H1 (cell line): Measurements from ENCODE around the gene ILKAP. TPM values are rescaled to one million over a fixed set of nuclear protein-coding genes. Genes with fewer than 3 reads are reported as not detected.

Source experiments
- CTCF ChIA-PET: fragments of 300-600 bp; sonication (Branson Sonifier 250); formaldehyde crosslinking; loops from one replicate; lab custom pipeline; 2021; ENCODE audit not compliant: partially characterized antibody; lab: Charles Lee
- POLR2A ChIA-PET: fragments of 300-600 bp; sonication (Branson Sonifier 250); formaldehyde crosslinking; loops from one replicate; lab custom pipeline; 2021; ENCODE audit warnings: inconsistent platforms; ENCODE audit not compliant: partially characterized antibody; lab: Charles Lee
- DNase-seq, 2 experiments: peaks; one replicate each; pipeline versions ENCODE4 v3.0.0 to v3.0.0-alpha.2; 2010 to 2022; ENCODE audit warnings: low spot score in 2 of 2, low read depth in 1 of 2, mixed read lengths in 1 of 2
- FAIRE-seq: peaks from 2 replicates; lab custom pipeline; 2011; peaks lifted over from hg19 to GRCh38; lab: Jason Lieb, UNC
- H2AFZ ChIP-seq: 2 replicates; pipeline ENCODE4 v1.8.1; 2012; ENCODE audit warnings: low read length, inconsistent platforms
- H2AK5ac ChIP-seq: 2 replicates; pipeline ENCODE4 v1.6.1; 2013; ENCODE audit warnings: low read depth, low read length
- H2BK120ac ChIP-seq: replicated peaks from 2 replicates; pipeline ENCODE3; 2013; ENCODE audit warnings: low read depth, low read length, inconsistent platforms
- H2BK12ac ChIP-seq: 2 replicates; pipeline ENCODE4 v1.6.1; 2013; ENCODE audit warnings: low read depth, low read length
- H2BK15ac ChIP-seq: 2 replicates; pipeline ENCODE4 v1.6.1; 2013; ENCODE audit warnings: low read length
- H2BK20ac ChIP-seq: 2 replicates; pipeline ENCODE4 v1.6.1; 2013; ENCODE audit warnings: low read length
- H2BK5ac ChIP-seq: 2 replicates; pipeline ENCODE4 v1.6.1; 2013; ENCODE audit warnings: low read depth, low read length
- H3K14ac ChIP-seq: 2 replicates; pipeline ENCODE4 v1.6.1; 2013; ENCODE audit warnings: inconsistent platforms; ENCODE audit not compliant: insufficient read length
- H3K18ac ChIP-seq: 2 replicates; pipeline ENCODE4 v1.6.1; 2013; ENCODE audit warnings: low read length; ENCODE audit errors: extremely low read depth
- H3K23ac ChIP-seq: 2 replicates; pipeline ENCODE4 v1.6.1; 2013; ENCODE audit warnings: inconsistent platforms; ENCODE audit not compliant: insufficient read length
- H3K23me2 ChIP-seq: 2 replicates; pipeline ENCODE4 v1.6.1; 2013; ENCODE audit warnings: low read depth, low read length
- H3K27ac ChIP-seq: 2 replicates; pipeline ENCODE4 v1.6.1; 2011; ENCODE audit warnings: low read depth, low read length, inconsistent platforms
- H3K27me3 ChIP-seq, 4 experiments: replicated peaks in 1 of 4; 1 replicate in 1 of 4; 2 replicates in 3 of 4; pipeline versions ENCODE4 v1.6.1 to v1.8.1; 2011 to 2013; ENCODE audit warnings: low read length in 3 of 4, mild to moderate bottlenecking in 3 of 4, inconsistent platforms in 2 of 4, mixed read lengths in 2 of 4, moderate library complexity in 1 of 4; ENCODE audit not compliant: control insufficient read depth in 3 of 4, insufficient read depth in 3 of 4; ENCODE audit errors: extremely low read depth in 1 of 4
- H3K36me3 ChIP-seq, 4 experiments: 2 replicates each; pipeline versions ENCODE4 v1.6.1 to v1.8.1; 2011 to 2013; ENCODE audit warnings: mild to moderate bottlenecking in 4 of 4, low read length in 3 of 4, moderate library complexity in 2 of 4, control low read depth in 1 of 4, inconsistent platforms in 1 of 4; ENCODE audit not compliant: insufficient read depth in 4 of 4, control insufficient read depth in 2 of 4
- H3K4ac ChIP-seq: replicated peaks from 2 replicates; pipeline ENCODE3; 2013; ENCODE audit warnings: low read length, low read depth, mixed read lengths, inconsistent platforms; ENCODE audit not compliant: insufficient read length
- H3K4me1 ChIP-seq, 4 experiments: replicated peaks in 1 of 4; 1 replicate in 1 of 4; 2 replicates in 3 of 4; pipeline versions ENCODE4 v1.6.1 to v1.8.1; 2011 to 2013; ENCODE audit warnings: low read length in 3 of 4, inconsistent platforms in 2 of 4, mixed read lengths in 1 of 4; ENCODE audit not compliant: insufficient read depth in 4 of 4, control insufficient read depth in 3 of 4
- H3K4me2 ChIP-seq, 2 experiments: 2 replicates each; pipeline versions ENCODE4 v1.6.1 to v1.8.1; 2011 to 2013; ENCODE audit warnings: low read depth in 2 of 2, low read length in 2 of 2, control low read depth in 1 of 2, inconsistent platforms in 1 of 2, mild to moderate bottlenecking in 1 of 2; ENCODE audit not compliant: insufficient read depth in 1 of 2
- H3K4me3 ChIP-seq, 4 experiments: fragments of 200-600, 300-600 bp in 1 of 4; sonication (generic), shearing (Covaris generic), sonication (Bioruptor Twin) in 1 of 4; 2 replicates each; pipeline versions ENCODE4 v1.5.1 to v1.8.1; 2011 to 2016; ENCODE audit warnings: low read length in 4 of 4, low read depth in 3 of 4, control low read depth in 2 of 4, inconsistent platforms in 2 of 4, mild to moderate bottlenecking in 2 of 4, mixed read lengths in 1 of 4, moderate library complexity in 1 of 4; ENCODE audit not compliant: insufficient read depth in 2 of 4; ENCODE audit errors: extremely low read depth in 1 of 4
- H3K56ac ChIP-seq: replicated peaks from 2 replicates; pipeline ENCODE3; 2013; ENCODE audit warnings: low read depth, mild to moderate bottlenecking, mixed read lengths, low read length, inconsistent platforms; ENCODE audit not compliant: insufficient read length
- H3K79me1 ChIP-seq: 2 replicates; pipeline ENCODE4 v1.6.1; 2013; ENCODE audit warnings: low read depth, low read length, control low read depth
- H3K79me2 ChIP-seq, 2 experiments: 2 replicates each; pipeline versions ENCODE4 v1.6.1 to v1.8.1; 2012 to 2013; ENCODE audit warnings: low read length in 2 of 2, mild to moderate bottlenecking in 2 of 2, inconsistent platforms in 1 of 2; ENCODE audit not compliant: insufficient read depth in 2 of 2, control insufficient read depth in 1 of 2
- H3K9ac ChIP-seq, 4 experiments: replicated peaks in 1 of 4; 1 replicate in 1 of 4; 2 replicates in 3 of 4; pipeline versions ENCODE4 v1.6.1 to v1.8.1; 2011 to 2013; ENCODE audit warnings: low read depth in 3 of 4, low read length in 3 of 4, control low read depth in 2 of 4, mild to moderate bottlenecking in 2 of 4, moderate library complexity in 2 of 4, inconsistent platforms in 1 of 4; ENCODE audit errors: extremely low read depth in 1 of 4
- H3K9me3 ChIP-seq, 2 experiments: 2 replicates each; pipeline versions ENCODE4 v1.6.1 to v1.8.1; 2012 to 2013; ENCODE audit warnings: mild to moderate bottlenecking in 2 of 2, moderate library complexity in 2 of 2, control low read depth in 1 of 2, inconsistent platforms in 1 of 2, low read depth in 1 of 2, low read length in 1 of 2, mixed read lengths in 1 of 2; ENCODE audit not compliant: insufficient read depth in 2 of 2
- H4K20me1 ChIP-seq, 2 experiments: replicated peaks in 1 of 2; 2 replicates each; pipeline versions ENCODE3 to v1.8.1; 2011 to 2013; ENCODE audit warnings: inconsistent platforms in 2 of 2, low read length in 2 of 2, mild to moderate bottlenecking in 1 of 2; ENCODE audit not compliant: insufficient read depth in 2 of 2, control insufficient read depth in 1 of 2
- H4K5ac ChIP-seq: 2 replicates; pipeline ENCODE4 v1.6.1; 2013; ENCODE audit warnings: low read length, low read depth, mixed read lengths, inconsistent platforms; ENCODE audit not compliant: insufficient read length
- H4K8ac ChIP-seq: 2 replicates; pipeline ENCODE4 v1.8.0; 2013; ENCODE audit warnings: mild to moderate bottlenecking, moderate library complexity, low read length, inconsistent platforms; ENCODE audit not compliant: insufficient read depth; ENCODE audit errors: extremely low read depth
- H4K91ac ChIP-seq: replicated peaks from 2 replicates; pipeline ENCODE3; 2013; ENCODE audit warnings: low read length, mixed read lengths, inconsistent platforms; ENCODE audit not compliant: insufficient read length
- BCL11A ChIP-seq, 2 experiments: IDR thresholded peaks; one replicate each; pipeline ENCODE4 v1.6.1; 2011; ENCODE audit warnings: low read depth in 2 of 2, low read length in 2 of 2, mild to moderate bottlenecking in 2 of 2
- CBX5 ChIP-seq: fragments of 300-800, 300-1000 bp; sonication (generic); IDR thresholded peaks from 2 replicates; pipeline ENCODE4 v1.7.1; 2016; ENCODE audit warnings: antibody characterized with exemption, low read length, low read depth
- CREB1 ChIP-seq: IDR thresholded peaks from 2 replicates; pipeline ENCODE4 v1.6.1; 2012; ENCODE audit warnings: inconsistent platforms
- EGR1 ChIP-seq: IDR thresholded peaks from 2 replicates; pipeline ENCODE4 v1.6.1; 2011; ENCODE audit warnings: low read depth, low read length, borderline replicate concordance
- HDAC6 ChIP-seq: IDR thresholded peaks from one replicate; pipeline ENCODE4 v1.7.1; 2012; ENCODE audit warnings: low read depth, mild to moderate bottlenecking, inconsistent platforms, low read length, moderate library complexity
- KDM5A ChIP-seq: fragments of 200-600 bp; IDR thresholded peaks from 2 replicates; pipeline ENCODE4 v1.7.1; 2012; ENCODE audit warnings: mild to moderate bottlenecking, low read length, inconsistent platforms, mixed read lengths
- NANOG ChIP-seq: IDR thresholded peaks from 2 replicates; pipeline ENCODE4 v1.6.1; 2011; ENCODE audit warnings: low read length, low read depth, mild to moderate bottlenecking, inconsistent platforms; ENCODE audit not compliant: insufficient read depth, poor library complexity, severe bottlenecking
- PHF8 ChIP-seq: fragments of 200-600 bp; sonication (generic); conservative IDR thresholded peaks from 2 replicates; pipeline ENCODE4 v1.7.1; 2012; ENCODE audit warnings: low read depth, mild to moderate bottlenecking, inconsistent platforms, low read length, moderate library complexity
- SAP30 ChIP-seq: fragments of 300-600 bp; sonication (generic); IDR thresholded peaks from 2 replicates; pipeline ENCODE4 v1.7.1; 2012; ENCODE audit warnings: low read length, moderate library complexity, mild to moderate bottlenecking, inconsistent platforms; ENCODE audit not compliant: insufficient read depth, insufficient replicate concordance
- SIRT6 ChIP-seq: IDR thresholded peaks from one replicate; pipeline ENCODE4 v1.7.1; 2012; ENCODE audit warnings: low read length, inconsistent platforms
- TEAD4 ChIP-seq: IDR thresholded peaks from 2 replicates; pipeline ENCODE4 v1.6.1; 2012; ENCODE audit warnings: low read depth, low read length, inconsistent platforms, mixed read lengths
- WGBS, 2 experiments: shearing (Covaris generic) in 1 of 2; methylation state at CpG; one replicate each; pipeline versions ENCODE4 v1.1.6 to v1.1.7; 2013 to 2015; ENCODE audit warnings: low lambda C conversion rate in 2 of 2, mixed read lengths in 2 of 2, inconsistent platforms in 1 of 2, low coverage in 1 of 2, missing lambda C conversion rate in 1 of 2; ENCODE audit not compliant: insufficient replicate concordance in 2 of 2, insufficient coverage in 1 of 2, insufficient read length in 1 of 2; ENCODE audit errors: extremely low coverage in 1 of 2, missing lambda C conversion rate in 1 of 2; 5-methylcytosine and 5-hydroxymethylcytosine counted together
- polyA plus RNA-seq, 7 experiments: library from polyadenylated mRNA; depleted of rRNA in 3 of 7; stranded (reverse) in 5 of 7; unstranded in 2 of 7; fragments of >200 nt in 5 of 7; fragments of 200-250 nt in 2 of 7; gene quantifications; 1 replicate in 5 of 7; 2 replicates in 1 of 7; 4 replicates in 1 of 7; pipeline versions ENCODE4 v1.2.1 to v1.2.3, GENCODE V29; 2011 to 2013; ENCODE audit warnings: missing spikeins in 2 of 7, mixed read lengths in 2 of 7
- total RNA-seq: library from RNA; stranded (reverse); fragmentation: NEBNext Ultra II Directional; extraction: Animal tissue kit (Norgen Biotek cat#: 25700); gene quantifications from 2 replicates; pipeline ENCODE4 v1.2.1, GENCODE V29; 2021
- TF ChIP-seq, protein P1 (sequence below): IDR thresholded peaks from 2 replicates; pipeline ENCODE4 v1.6.1; 2012; ENCODE audit warnings: inconsistent platforms
- TF ChIP-seq, protein P2 (sequence below): IDR thresholded peaks from 2 replicates; pipeline ENCODE4 v1.6.1; 2012; ENCODE audit warnings: inconsistent platforms

ILKAP gene
- total and polyA plus RNA-seq, 2 of the 8 experiments (the other 6 are each of a cell fraction or from before 2014, with no cell fraction given): 23.5 to 33.8 TPM

DNA sequence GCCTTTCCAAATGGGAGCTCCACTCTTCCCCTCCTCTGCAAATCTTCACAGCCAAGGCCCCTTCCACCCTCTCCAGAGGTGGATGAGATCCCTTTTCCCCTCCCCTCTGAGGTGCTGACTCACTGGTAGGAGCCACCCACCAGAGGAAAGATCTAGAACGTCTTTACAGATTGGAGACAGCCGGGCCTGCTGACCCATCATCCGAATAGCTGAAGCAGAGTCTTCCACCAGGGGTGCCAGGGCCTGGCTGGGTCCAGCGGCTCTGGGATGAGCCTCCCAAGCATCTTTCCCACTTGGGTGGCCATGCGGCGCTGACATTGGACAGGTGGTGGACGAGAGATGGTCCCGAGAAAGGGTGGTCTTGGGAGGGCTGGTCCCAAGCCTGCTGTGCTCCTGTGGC, 35.7 kb downstream of the ILKAP start:
- H3K18ac ChIP-seq: no peak overlapping the region
- peaks cover 6 to 11% of the 10 kb centered on the region in 2 experiments for H4K20me1 ChIP-seq
- H3K4me3 ChIP-seq: no peak overlapping the region
- no peak overlapping the region for H3K4ac ChIP-seq
- no peak overlapping the region for H3K4me2 ChIP-seq
- no peak overlapping the region for H2BK15ac ChIP-seq
- H3K23ac ChIP-seq: no peak overlapping the region
- peaks cover 4% of the 10 kb centered on the region; the same call in 1 of the 2 replicates for H3K23me2 ChIP-seq
- H3K9ac ChIP-seq: no peak overlapping the region
- no peak overlapping the region for H3K14ac ChIP-seq
- H2AK5ac ChIP-seq: no peak overlapping the region
- POLR2A ChIA-PET: interaction anchor here (0.9 to 1.3 kb wide), 4 partner anchors 9 to 36 kb away, joined by 3 read pairs; partner anchors contain the start of gene ILKAP
- H4K91ac ChIP-seq: no peak overlapping the region
- no peak for TF ChIP-seq CBX5
- no peak for TF ChIP-seq HDAC6
- TF ChIP-seq TEAD4: no peak
- TF ChIP-seq CREB1: no peak
- TF ChIP-seq, protein P1, sequence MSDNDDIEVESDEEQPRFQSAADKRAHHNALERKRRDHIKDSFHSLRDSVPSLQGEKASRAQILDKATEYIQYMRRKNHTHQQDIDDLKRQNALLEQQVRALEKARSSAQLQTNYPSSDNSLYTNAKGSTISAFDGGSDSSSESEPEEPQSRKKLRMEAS: no peak
- TF ChIP-seq, protein P2, sequence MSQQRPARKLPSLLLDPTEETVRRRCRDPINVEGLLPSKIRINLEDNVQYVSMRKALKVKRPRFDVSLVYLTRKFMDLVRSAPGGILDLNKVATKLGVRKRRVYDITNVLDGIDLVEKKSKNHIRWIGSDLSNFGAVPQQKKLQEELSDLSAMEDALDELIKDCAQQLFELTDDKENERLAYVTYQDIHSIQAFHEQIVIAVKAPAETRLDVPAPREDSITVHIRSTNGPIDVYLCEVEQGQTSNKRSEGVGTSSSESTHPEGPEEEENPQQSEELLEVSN: no peak
- no peak for TF ChIP-seq NANOG
- TF ChIP-seq EGR1: no peak
- TF ChIP-seq BCL11A (IDR thresholded peaks at IDR 0.05; ENCODE audit: low read depth in 2 of 2, low read length in 2 of 2): no peak
- no peak for TF ChIP-seq KDM5A
- TF ChIP-seq SAP30: no peak
- TF ChIP-seq SIRT6: no peak
- no peak for TF ChIP-seq PHF8
- H2AFZ ChIP-seq: no peak overlapping the region
- no peak overlapping the region for H3K56ac ChIP-seq
- peaks cover 11 to 23% (median 20%) of the 10 kb centered on the region in 4 experiments for H3K27me3 ChIP-seq
- no peak overlapping the region for H2BK12ac ChIP-seq
- H3K79me1 ChIP-seq: no peaks in the 10 kb centered on the region; the same call in 1 of the 2 replicates
- DNase-seq (no peak), FAIRE-seq (no peak)
- CTCF ChIA-PET: interaction anchor here (1.1 kb wide), 1 partner anchor 27 kb away, joined by 4 read pairs; no protein-coding TSS in a partner anchor
- H4K5ac ChIP-seq: no peak overlapping the region
- H2BK5ac ChIP-seq: no peak overlapping the region
- no peaks in the 10 kb centered on the region for H3K9me3 ChIP-seq
- H3K4me1 ChIP-seq: no peaks in the 10 kb centered on the region; a peak in 1 of 7 replicates
- no peaks in the 10 kb centered on the region for H3K79me2 ChIP-seq
- H4K8ac ChIP-seq: peak overlapping the region; percentile 73; the same call in 1 of the 2 replicates
- no peak overlapping the region for H2BK20ac ChIP-seq
- WGBS, 2 experiments: 91% methylated on average over 8 of the region's 8 CpGs; no CpG with 5 or more reads in 1 of the 2 experiments
- H3K36me3 ChIP-seq: peaks cover 2 to 17% (median 5%) of the 10 kb centered on the region in 4 experiments; a peak in 4 of 8 replicates
- no peak overlapping the region for H3K27ac ChIP-seq
- H2BK120ac ChIP-seq: no peak overlapping the region
